Activated naive CD4-positive, alpha-beta T cell treated with anti-CD3 and anti-CD28 coated beads, Interleukin-2, amount 10 ng/mL, durations not matched to agents 7 days and 5 days (primary cell): Measurements from ENCODE around the gene SF3B1.
"Not testable (repeated sequence)": the region's sequence is repeated elsewhere in the genome, so short reads cannot be mapped to it uniquely, and the experiment has no call there.

Source experiments
- CTCF ChIA-PET: fragments of 350-600 bp; sonication (Branson Sonifier 250); formaldehyde crosslinking; loops from one replicate; lab custom pipeline; 2021; ENCODE audit warnings: antibody characterized with exemption; lab: Charles Lee
- DNase-seq: peaks from one replicate; pipeline ENCODE4 v3.0.0-alpha.2; 2020
- H3K27ac Mint-ChIP-seq: one replicate; pipeline ENCODE4 v1.8.0; 2021; ENCODE audit warnings: mild to moderate bottlenecking, moderate library complexity, mixed read lengths
- H3K27me3 Mint-ChIP-seq: one replicate; pipeline ENCODE4 v1.8.0; 2021; ENCODE audit warnings: mild to moderate bottlenecking, mixed read lengths
- H3K36me3 Mint-ChIP-seq: one replicate; pipeline ENCODE4 v1.8.0; 2021; ENCODE audit warnings: mixed read lengths
- H3K4me1 Mint-ChIP-seq: one replicate; pipeline ENCODE4 v1.8.0; 2021; ENCODE audit warnings: mixed read lengths
- H3K4me3 Mint-ChIP-seq: one replicate; pipeline ENCODE4 v1.8.0; 2021; ENCODE audit warnings: mild to moderate bottlenecking, moderate library complexity, mixed read lengths
- H3K9me3 Mint-ChIP-seq: one replicate; pipeline ENCODE4 v1.8.0; 2021; ENCODE audit warnings: mixed read lengths

SF3B1 gene

DNA sequence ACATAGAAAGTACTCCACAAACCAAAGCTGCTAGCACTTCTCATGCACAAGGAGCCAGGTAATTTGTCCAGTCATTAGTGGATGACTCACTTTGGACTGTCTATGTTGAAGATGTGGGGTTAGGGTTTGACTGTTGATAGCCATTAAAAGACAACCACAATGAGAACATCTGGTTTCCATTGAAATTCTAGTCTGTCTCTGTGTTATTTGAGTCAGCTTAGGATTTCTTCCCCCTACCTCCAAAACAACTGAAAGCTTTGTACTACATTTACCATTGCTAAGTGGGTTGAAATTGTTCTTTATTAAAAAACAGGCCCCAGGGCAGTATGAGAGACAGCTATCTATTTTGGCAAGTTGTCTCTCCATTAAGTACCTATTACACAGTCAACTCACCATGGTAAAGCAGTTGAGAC is 74.1 kb downstream of the SF3B1 start:
- no peaks in the 10 kb centered on the region for H3K36me3 Mint-ChIP-seq
- no peak overlapping the region for H3K27ac Mint-ChIP-seq
- CTCF ChIA-PET: interaction anchor here (0.9 to 3.8 kb wide), 3 partner anchors 15 to 247 kb away, joined by 3 to 17 read pairs (median 4); no protein-coding TSS in a partner anchor
- no peak overlapping the region for H3K4me3 Mint-ChIP-seq
- DNase-seq: no peak
- peaks cover 2% of the 10 kb centered on the region for H3K9me3 Mint-ChIP-seq
- H3K4me1 Mint-ChIP-seq: peaks cover 17% of the 10 kb centered on the region
- H3K27me3 Mint-ChIP-seq: no peaks in the 10 kb centered on the region

DNA sequence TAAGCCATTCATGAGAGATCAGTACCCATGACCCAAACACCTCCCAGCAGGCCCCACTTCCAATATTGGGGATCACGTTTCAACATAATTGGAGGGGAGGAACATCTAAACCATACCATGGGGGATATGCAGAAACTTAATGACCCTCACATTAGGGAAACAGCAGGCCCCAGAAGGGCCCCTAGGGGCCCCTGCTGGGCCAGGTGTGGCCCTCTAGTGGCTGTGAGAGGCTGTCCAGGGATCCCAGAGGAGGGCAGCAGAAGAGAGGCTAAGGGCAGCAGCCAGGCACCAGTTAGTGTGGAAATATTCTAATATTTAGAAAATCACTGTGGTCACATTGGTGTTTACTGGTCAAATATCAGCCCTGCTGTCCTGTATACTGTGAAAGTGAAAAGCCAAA is 75.0 kb downstream of the SF3B1 start:
- Mint-ChIP-seq H3K36me3 (no peaks in the 10 kb centered on the region), H3K9me3 (peaks cover 2% of the 10 kb centered on the region), H3K4me3 (no peak overlapping the region), H3K27me3 (no peaks in the 10 kb centered on the region), H3K27ac (no peak overlapping the region), H3K4me1 (peaks cover 17% of the 10 kb centered on the region)
- no peak for DNase-seq
- CTCF ChIA-PET: interaction anchor here (0.8 to 3.8 kb wide), 3 partner anchors 32 to 328 kb away, joined by 3 to 17 read pairs (median 3); no protein-coding TSS in a partner anchor

DNA sequence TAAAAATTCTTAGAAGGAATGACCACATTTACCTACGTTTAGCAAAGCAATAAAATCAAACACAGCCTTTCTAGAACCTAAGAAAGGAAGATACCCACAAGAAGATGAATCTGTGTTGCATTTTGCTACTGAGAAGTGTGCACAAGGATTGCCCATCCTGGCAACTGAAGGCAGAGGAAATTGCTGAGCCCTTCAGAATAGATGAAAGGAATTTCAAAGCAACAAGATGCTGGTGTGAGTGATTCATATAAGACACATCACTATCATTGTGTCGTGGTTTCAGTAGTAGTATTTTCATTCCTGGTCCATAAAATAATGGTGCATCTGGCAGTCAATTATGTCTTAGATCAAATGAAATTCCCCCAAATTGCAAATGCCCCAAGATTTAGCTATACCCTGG is 75.9 kb downstream of the SF3B1 start:
- no peaks in the 10 kb centered on the region for H3K27me3 Mint-ChIP-seq
- no peak overlapping the region for H3K4me3 Mint-ChIP-seq
- no peak for DNase-seq
- CTCF ChIA-PET: interaction anchor here (0.8 to 3.8 kb wide), 3 partner anchors 31 to 345 kb away, joined by 3 to 17 read pairs (median 3); no protein-coding TSS in a partner anchor
- H3K9me3 Mint-ChIP-seq: peaks cover 2% of the 10 kb centered on the region
- peaks cover 17% of the 10 kb centered on the region for H3K4me1 Mint-ChIP-seq
- no peak overlapping the region for H3K27ac Mint-ChIP-seq
- no peaks in the 10 kb centered on the region for H3K36me3 Mint-ChIP-seq

DNA sequence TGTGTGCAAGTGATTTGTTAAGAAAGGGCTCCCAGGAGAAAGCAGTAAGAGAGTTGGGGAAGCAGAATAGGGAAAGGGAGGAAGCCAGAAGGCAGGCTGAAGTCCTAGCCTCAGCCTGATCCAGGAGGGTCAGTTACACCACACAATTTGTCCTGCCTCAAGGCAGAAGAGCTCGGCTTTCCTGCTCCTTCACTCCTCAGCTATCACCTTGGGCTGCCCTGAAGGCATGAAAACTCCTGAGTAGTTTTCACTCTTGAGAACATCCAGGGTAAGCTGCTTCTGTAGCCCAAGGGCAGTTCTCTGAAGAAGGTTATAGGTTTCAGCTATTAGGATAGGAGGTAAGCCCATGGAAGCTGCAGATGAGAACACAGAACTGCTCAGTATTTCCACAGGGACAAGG is 76.8 kb downstream of the SF3B1 start:
- no peaks in the 10 kb centered on the region for H3K36me3 Mint-ChIP-seq
- H3K27me3 Mint-ChIP-seq: no peaks in the 10 kb centered on the region
- H3K27ac Mint-ChIP-seq: no peak overlapping the region
- no peak for DNase-seq
- H3K4me3 Mint-ChIP-seq: no peak overlapping the region
- H3K9me3 Mint-ChIP-seq: peaks cover 2% of the 10 kb centered on the region
- CTCF ChIA-PET: interaction anchor here (0.9 to 3.8 kb wide), 4 partner anchors 11 to 344 kb away, joined by 3 to 17 read pairs (median 4); no protein-coding TSS in a partner anchor
- peaks cover 17% of the 10 kb centered on the region for H3K4me1 Mint-ChIP-seq

DNA sequence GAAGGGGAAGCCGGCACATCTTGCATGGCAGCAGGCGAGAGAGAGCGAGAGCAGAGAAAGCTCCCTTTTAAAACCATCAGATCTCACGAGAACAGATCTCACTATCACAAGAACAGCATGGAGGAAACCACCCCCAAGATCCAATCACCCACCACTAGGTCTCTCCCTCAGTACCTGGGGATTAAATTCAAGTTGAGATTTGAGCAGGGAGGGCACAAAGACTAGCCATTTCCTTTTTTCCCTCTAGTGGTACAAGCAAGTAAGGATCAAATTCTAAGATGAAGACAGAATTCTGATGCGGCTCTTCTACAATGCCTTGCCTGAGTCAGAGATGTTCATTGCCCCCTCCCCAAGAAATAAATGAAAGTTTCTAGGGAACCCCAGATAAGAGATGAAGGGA is 78.7 kb downstream of the SF3B1 start:
- H3K4me1 Mint-ChIP-seq: peaks cover 17% of the 10 kb centered on the region
- peaks cover 2% of the 10 kb centered on the region for H3K27me3 Mint-ChIP-seq
- no peaks in the 10 kb centered on the region for H3K36me3 Mint-ChIP-seq
- CTCF ChIA-PET: interaction anchor here (0.9 to 1.5 kb wide), 3 partner anchors 23 to 162 kb away, joined by 3 to 4 read pairs (median 3); no protein-coding TSS in a partner anchor
- peaks cover 2% of the 10 kb centered on the region for H3K9me3 Mint-ChIP-seq
- no peak overlapping the region for H3K27ac Mint-ChIP-seq
- no peak for DNase-seq
- H3K4me3 Mint-ChIP-seq: no peak overlapping the region

DNA sequence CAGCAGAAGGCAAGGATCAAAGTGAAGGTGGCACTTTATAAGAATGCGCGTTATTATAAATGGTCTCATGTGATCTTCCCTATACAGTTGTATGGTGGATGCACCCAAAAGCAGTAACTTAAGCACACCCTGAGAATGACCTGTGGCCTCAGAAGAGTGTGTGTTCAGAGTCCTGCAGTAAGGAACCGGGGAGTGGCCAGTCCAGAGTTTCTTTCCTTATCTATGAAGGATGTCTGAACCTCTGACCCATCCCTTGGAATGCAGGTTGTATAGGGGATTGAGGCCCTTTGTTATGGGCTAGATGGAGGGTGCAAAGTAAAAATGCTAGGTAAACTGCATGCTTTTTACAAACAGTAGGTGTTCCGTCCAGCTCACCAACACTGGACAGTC is 80.7 kb downstream of the SF3B1 start:
- Mint-ChIP-seq H3K27ac (no peak overlapping the region), H3K9me3 (no peaks in the 10 kb centered on the region), H3K4me1 (peaks cover 11% of the 10 kb centered on the region), H3K4me3 (no peak overlapping the region), H3K36me3 (no peaks in the 10 kb centered on the region), H3K27me3 (peaks cover 6% of the 10 kb centered on the region)
- CTCF ChIA-PET: interaction anchor here (1.3 kb wide), 1 partner anchor 164 kb away, joined by 3 read pairs; no protein-coding TSS in a partner anchor
- DNase-seq: no peak

DNA sequence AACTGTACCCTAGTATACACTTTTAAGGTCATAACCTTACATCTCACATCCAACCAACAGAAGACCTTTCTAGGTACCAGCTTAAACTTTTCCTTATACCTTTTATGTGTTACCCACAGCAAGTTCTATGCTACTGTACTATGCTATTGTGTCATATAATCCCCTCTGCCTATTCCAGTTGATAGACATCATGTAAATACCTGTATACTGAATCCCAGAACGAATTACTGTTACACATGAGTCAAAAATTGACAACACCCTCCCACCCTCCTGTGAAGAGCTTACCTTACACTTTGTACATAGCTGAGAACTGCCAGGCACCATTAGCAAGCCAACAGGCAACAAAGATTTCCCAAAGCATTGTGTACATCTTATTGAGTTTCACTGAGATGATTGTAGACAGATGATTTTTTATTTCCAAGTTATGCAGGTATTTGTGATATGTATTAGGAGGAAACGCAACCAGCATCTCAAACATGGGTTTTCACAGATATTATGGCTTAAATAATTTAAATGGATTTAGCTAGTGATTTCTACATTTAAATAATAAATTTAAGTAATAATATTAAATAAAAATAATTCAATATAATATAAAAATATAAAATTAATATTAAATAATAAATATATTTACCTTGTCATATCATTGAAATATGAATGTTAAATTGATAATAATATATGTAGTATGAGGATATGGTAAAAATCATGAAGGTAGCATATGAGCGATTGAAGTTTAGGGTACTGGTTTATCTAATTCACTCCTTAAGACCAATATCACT is 81.2 kb downstream of the SF3B1 start:
- Mint-ChIP-seq H3K27ac (no peak overlapping the region), H3K36me3 (no peaks in the 10 kb centered on the region), H3K4me1 (peaks cover 6% of the 10 kb centered on the region), H3K27me3 (peaks cover 6% of the 10 kb centered on the region), H3K4me3 (no peak overlapping the region), H3K9me3 (no peaks in the 10 kb centered on the region)
- CTCF ChIA-PET: interaction anchor here (1.3 kb wide), 1 partner anchor 164 kb away, joined by 3 read pairs; no protein-coding TSS in a partner anchor
- DNase-seq: no peak

DNA sequence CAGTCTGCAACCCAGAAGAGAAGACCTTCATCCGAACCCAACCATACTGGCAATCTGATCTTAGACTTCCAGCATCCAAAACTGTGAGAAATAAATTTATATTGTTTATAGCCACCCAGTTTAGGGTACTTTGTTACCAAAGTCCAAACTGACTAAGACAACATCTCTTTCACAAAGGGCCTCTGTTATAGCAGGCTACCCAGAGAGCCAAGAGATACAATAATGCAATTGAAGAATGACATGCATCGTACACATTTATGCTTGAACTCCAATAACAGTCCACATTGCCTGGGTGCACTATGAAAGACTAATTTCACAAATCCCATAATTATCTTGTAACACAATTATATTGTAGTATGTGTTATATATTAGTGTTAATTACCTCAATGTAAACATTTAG is 85.1 kb downstream of the SF3B1 start:
- DNase-seq: no peak
- H3K9me3 Mint-ChIP-seq: no peaks in the 10 kb centered on the region
- CTCF ChIA-PET: no interaction called here
- no peak overlapping the region for H3K4me3 Mint-ChIP-seq
- H3K36me3 Mint-ChIP-seq: no peaks in the 10 kb centered on the region
- H3K27ac Mint-ChIP-seq: no peak overlapping the region
- H3K27me3 Mint-ChIP-seq: peaks cover 18% of the 10 kb centered on the region
- no peaks in the 10 kb centered on the region for H3K4me1 Mint-ChIP-seq

DNA sequence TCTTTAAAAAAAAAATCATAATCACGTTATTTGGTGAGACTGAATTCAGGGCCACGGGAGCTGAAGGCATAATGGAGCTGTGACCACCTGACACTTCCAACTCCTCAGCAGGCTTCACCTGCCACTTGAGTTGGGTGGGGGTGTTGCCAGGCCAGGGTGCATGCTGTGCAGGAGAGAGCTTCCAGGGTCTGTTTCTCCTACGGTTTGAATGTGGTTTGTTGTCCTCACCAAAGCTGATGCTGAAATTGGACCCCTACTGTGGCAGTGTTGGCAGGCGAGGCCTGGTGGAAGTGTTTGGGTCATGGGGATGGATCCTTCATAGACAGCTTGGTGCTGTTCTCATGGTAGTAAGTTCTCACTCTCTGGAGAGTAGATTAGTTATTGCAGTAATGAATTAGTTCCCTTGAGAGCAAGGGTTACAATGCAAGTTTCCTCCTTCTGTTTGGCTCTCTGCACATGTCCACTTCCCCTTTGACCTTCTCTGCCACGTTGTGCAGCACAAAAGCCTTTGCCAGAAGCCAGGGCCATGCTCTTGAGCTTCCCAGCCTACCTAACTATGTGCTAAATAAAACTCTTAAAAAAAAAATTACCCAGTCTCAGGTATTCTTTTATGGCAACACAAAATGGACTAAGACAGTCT is 86.0 kb downstream of the SF3B1 start:
- CTCF ChIA-PET: no interaction called here
- no peaks in the 10 kb centered on the region for H3K36me3 Mint-ChIP-seq
- no peaks in the 10 kb centered on the region for H3K4me1 Mint-ChIP-seq
- peaks cover 18% of the 10 kb centered on the region for H3K27me3 Mint-ChIP-seq
- H3K4me3 Mint-ChIP-seq: no peak overlapping the region
- no peak for DNase-seq
- H3K27ac Mint-ChIP-seq: no peak overlapping the region
- no peaks in the 10 kb centered on the region for H3K9me3 Mint-ChIP-seq

DNA sequence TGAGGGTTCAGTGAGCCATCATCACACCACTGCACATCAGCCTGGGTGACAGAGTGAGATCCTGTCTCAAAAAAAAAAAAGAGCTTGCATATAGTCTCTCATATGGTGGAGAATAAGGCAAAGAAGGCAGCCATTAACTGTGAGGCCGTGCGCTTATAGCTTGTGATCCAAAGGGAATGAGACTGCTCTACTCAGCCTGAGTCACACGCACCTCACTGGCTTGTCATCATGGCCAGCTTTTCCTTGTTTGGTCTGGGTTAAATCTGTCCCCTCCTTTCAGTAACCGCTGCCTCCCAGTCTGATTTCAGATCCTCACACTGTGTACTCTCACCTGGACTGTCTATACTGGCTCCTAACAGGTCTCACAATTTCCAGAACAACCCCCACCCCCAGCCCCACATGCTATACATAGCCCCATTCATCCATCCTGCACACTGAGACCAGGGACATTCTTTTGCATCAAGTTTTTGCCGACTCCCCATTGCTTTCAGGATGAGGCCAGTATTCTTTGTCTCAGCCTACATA is 88.9 kb downstream of the SF3B1 start:
- DNase-seq: no peak
- Mint-ChIP-seq H3K27me3 (peaks cover 18% of the 10 kb centered on the region), H3K9me3 (no peaks in the 10 kb centered on the region), H3K4me1 (no peaks in the 10 kb centered on the region), H3K4me3 (no peak overlapping the region), H3K36me3 (no peaks in the 10 kb centered on the region), H3K27ac (no peak overlapping the region)
- CTCF ChIA-PET: interaction anchor here (0.8 kb wide), 1 partner anchor 15 kb away, joined by 3 read pairs; no protein-coding TSS in a partner anchor

DNA sequence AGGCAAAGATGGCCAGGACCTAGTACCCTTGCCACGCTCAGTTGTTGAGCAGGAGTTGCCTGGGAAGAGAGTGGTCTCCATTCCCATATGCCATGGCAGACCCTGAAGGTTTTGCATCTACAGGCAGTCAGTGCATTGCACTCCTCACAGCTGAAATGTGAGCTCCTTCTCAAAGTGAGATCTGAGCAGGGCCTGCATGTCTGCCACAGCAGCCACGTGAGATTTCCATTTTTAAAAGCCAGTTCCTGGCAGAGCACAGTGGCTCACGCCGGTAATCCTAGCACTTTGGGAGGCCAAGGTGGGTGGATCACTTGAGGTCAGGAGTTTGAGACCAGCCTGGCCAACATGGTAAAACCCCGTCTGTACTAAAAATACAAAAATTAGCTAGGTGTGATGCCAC is 90.9 kb downstream of the SF3B1 start:
- CTCF ChIA-PET, H3K36me3 Mint-ChIP-seq, H3K4me1 Mint-ChIP-seq, DNase-seq, H3K4me3 Mint-ChIP-seq, H3K9me3 Mint-ChIP-seq, H3K27ac Mint-ChIP-seq: not testable (repeated sequence)
- peaks cover 16% of the 10 kb centered on the region for H3K27me3 Mint-ChIP-seq

DNA sequence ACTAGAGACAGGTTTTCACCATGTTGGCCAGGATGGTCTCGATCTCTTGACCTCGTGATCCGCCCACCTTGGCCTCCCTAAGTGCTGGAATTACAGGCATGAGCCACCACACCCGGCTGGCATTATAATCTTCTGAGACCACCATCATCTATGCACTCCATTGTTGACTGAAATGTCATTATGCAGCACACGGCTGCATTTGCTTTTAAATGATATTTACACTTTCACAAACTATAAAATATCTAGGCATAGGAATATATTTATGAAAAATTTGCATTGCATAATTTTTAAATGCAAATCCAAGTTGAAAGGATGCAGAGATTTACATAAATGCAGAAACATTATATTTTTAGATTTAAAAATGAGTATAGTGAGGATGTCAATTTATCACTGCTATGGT is 94.2 kb downstream of the SF3B1 start:
- peaks cover 9% of the 10 kb centered on the region for H3K4me1 Mint-ChIP-seq
- H3K27ac Mint-ChIP-seq: no peak overlapping the region
- no peak overlapping the region for H3K4me3 Mint-ChIP-seq
- DNase-seq: no peak
- H3K9me3 Mint-ChIP-seq: no peaks in the 10 kb centered on the region
- CTCF ChIA-PET: no interaction called here
- H3K27me3 Mint-ChIP-seq: peaks cover 4% of the 10 kb centered on the region
- H3K36me3 Mint-ChIP-seq: no peaks in the 10 kb centered on the region
